Endothelial cell of umbilical vein (primary cell): ENCODE measurements around the gene POP7.

ENCODE experiments used
- EZH2 ChIP-seq: IDR thresholded peaks from 2 replicates; pipeline ENCODE4 v1.6.1; 2012; ENCODE audit warnings: borderline replicate concordance, low read depth, mild to moderate bottlenecking, moderate library complexity, low read length, inconsistent platforms; ENCODE audit not compliant: severe bottlenecking
- POLR2A ChIP-seq: IDR thresholded peaks from 2 replicates; pipeline ENCODE4 v1.6.1; 2012; ENCODE audit warnings: low read depth, mild to moderate bottlenecking, control low read depth, low read length
- POLR2AphosphoS5 ChIP-seq: IDR thresholded peaks from 2 replicates; pipeline ENCODE4 v1.6.1; 2012; ENCODE audit warnings: low read depth, mild to moderate bottlenecking, control low read depth, low read length, moderate library complexity; ENCODE audit not compliant: insufficient read depth
- TF ChIP-seq, protein P1 (sequence below), 2 donors: IDR thresholded peaks; 1 replicate in 1 of 2; 2 replicates in 1 of 2; pipeline ENCODE4 v1.5.1; 2011; ENCODE audit warnings: low read length in 2 of 2, mild to moderate bottlenecking in 2 of 2, moderate library complexity in 2 of 2, control low read depth in 1 of 2, inconsistent platforms in 1 of 2, low read depth in 1 of 2; ENCODE audit not compliant: insufficient read depth in 1 of 2; ENCODE audit errors: extremely low read depth in 1 of 2
- TF ChIP-seq, protein P2 (sequence below): IDR thresholded peaks from 2 replicates; pipeline ENCODE4 v1.6.1; 2011; ENCODE audit not compliant: insufficient read depth, insufficient read length

DNA sequence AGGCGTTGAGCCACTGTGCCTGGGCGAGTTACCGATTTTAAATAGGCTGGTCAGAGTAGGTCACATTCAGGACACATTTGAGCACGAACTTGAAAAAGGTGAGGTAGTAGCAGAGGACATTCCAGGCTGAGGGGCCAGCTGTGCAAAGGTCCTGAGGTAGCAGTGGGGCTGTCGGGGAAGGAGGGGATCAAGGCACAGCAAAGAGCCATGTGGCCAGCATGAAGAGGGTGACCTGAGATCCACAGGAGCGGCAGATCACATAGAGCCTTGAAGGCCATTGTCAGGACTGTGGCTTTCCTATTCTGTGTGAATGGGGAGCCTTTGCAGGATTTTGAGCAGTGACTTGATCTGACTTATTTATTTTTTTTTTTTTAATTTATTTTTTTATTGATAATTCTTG is 34.0 kb downstream of the POP7 start:
- TF ChIP-seq, protein P1, sequence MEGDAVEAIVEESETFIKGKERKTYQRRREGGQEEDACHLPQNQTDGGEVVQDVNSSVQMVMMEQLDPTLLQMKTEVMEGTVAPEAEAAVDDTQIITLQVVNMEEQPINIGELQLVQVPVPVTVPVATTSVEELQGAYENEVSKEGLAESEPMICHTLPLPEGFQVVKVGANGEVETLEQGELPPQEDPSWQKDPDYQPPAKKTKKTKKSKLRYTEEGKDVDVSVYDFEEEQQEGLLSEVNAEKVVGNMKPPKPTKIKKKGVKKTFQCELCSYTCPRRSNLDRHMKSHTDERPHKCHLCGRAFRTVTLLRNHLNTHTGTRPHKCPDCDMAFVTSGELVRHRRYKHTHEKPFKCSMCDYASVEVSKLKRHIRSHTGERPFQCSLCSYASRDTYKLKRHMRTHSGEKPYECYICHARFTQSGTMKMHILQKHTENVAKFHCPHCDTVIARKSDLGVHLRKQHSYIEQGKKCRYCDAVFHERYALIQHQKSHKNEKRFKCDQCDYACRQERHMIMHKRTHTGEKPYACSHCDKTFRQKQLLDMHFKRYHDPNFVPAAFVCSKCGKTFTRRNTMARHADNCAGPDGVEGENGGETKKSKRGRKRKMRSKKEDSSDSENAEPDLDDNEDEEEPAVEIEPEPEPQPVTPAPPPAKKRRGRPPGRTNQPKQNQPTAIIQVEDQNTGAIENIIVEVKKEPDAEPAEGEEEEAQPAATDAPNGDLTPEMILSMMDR (IDR thresholded peaks at IDR 0.05; ENCODE audit: extremely low read depth in 1 of 2, insufficient read depth in 1 of 2, low read depth in 1 of 2, low read length in 2 of 2), result no peak
- TF ChIP-seq POLR2AphosphoS5, result no peak
- TF ChIP-seq, protein P2, sequence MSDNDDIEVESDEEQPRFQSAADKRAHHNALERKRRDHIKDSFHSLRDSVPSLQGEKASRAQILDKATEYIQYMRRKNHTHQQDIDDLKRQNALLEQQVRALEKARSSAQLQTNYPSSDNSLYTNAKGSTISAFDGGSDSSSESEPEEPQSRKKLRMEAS, result no peak
- no peak for TF ChIP-seq EZH2
- TF ChIP-seq POLR2A, result no peak
